LHCN-M2 (cell line): ENCODE measurements around the gene TUBGCP2. TPM values are rescaled to one million over a fixed set of nuclear protein-coding genes. Genes with fewer than 3 reads are reported as not detected.

ENCODE experiments used
- DNase-seq: peaks from one replicate; pipeline ENCODE4 v3.0.0-alpha.2; 2012; ENCODE audit warnings: low read depth
- total RNA-seq: library from RNA; depleted of rRNA; stranded (reverse); fragments of >200 nt; gene quantifications from 2 replicates; pipeline ENCODE4 v1.2.3, GENCODE V29; 2014; rRNA removed

Gene TUBGCP2
- total RNA-seq, 1 experiment from 2014 or later, result 74.8 TPM

GRCh38 chr10:133230387-133231195 lies 78.1 kb downstream of the TUBGCP2 start:
- no peak for DNase-seq

- no peak for DNase-seq
Observed at GRCh38 chr10:133230044-133230361, 78.7 kb downstream of the TUBGCP2 start, which contains the start of gene UTF1. TSS of gene UTF1 (plus strand) at chr10:133230217. CDS start at chr10:133230289, 72 bp downstream.

- no peak for DNase-seq
Observed at GRCh38 chr10:133229265-133230043, 79.2 kb downstream of the TUBGCP2 start.

Other genes starting within 250 kb of the TUBGCP2 start
- gene ADGRA1, start 220.9 kb downstream of the TUBGCP2 start, total RNA-seq, result not detected in 2 replicates
- gene KNDC1, start 148.7 kb downstream of the TUBGCP2 start, total RNA-seq, result 0.11 TPM in 1 of 2 replicates, not detected in the other
- gene UTF1, start 78.7 kb downstream of the TUBGCP2 start, total RNA-seq, result not detected in 2 replicates
- not detected in 2 replicates for gene VENTX, start 71.0 kb downstream of the TUBGCP2 start, total RNA-seq
- gene ADAM8, start 32.0 kb downstream of the TUBGCP2 start, total RNA-seq, result 0.57 and 0.77 TPM in 2 replicates
- 26.9 and 33.8 TPM in 2 replicates for gene ZNF511, start within 50 bp of the TUBGCP2 start, total RNA-seq
- gene CALY, start 28.0 kb upstream of the TUBGCP2 start, total RNA-seq, result not detected in 2 replicates
- not detected in 2 replicates for gene PRAP1, start 38.5 kb upstream of the TUBGCP2 start, total RNA-seq
- gene FUOM, start 49.1 kb upstream of the TUBGCP2 start, total RNA-seq, result 20.1 and 21.2 TPM in 2 replicates
- gene ECHS1, start 64.5 kb upstream of the TUBGCP2 start, total RNA-seq, result 117 and 130 TPM in 2 replicates
- gene PAOX, start 70.4 kb upstream of the TUBGCP2 start, total RNA-seq, result 3.3 and 3.5 TPM in 2 replicates
- gene MTG1, start 85.3 kb upstream of the TUBGCP2 start, total RNA-seq, result 25.3 and 28.5 TPM in 2 replicates
- gene SPRN, start 115.8 kb upstream of the TUBGCP2 start, total RNA-seq, result 0.29 and 0.32 TPM in 2 replicates
- 0.57 and 1.0 TPM in 2 replicates for gene SCART1, start 145.1 kb upstream of the TUBGCP2 start, total RNA-seq
- 0.52 and 1.1 TPM in 2 replicates for gene CYP2E1, start 218.5 kb upstream of the TUBGCP2 start, total RNA-seq